G401 (cell line): ENCODE measurements around the gene TMEM167B. TPM values are rescaled to one million over a fixed set of nuclear protein-coding genes. Genes with fewer than 3 reads are reported as not detected.

ENCODE experiments used
- DNase-seq: peaks from one replicate; pipeline ENCODE4 v3.0.0-alpha.2; 2015; ENCODE audit warnings: low spot score
- in situ Hi-C: cut with HindIII; loops from 2 replicates; pipeline ENCODE4 v1.10.0; 2016; ENCODE audit warnings: low sequenced_read_pairs, mixed read lengths
- total RNA-seq: library from RNA; depleted of rRNA; stranded (reverse); fragments of >200 nt; shearing (Covaris generic); gene quantifications from 2 replicates; pipeline ENCODE4 v1.2.3, GENCODE V29; 2014

Gene TMEM167B
- total RNA-seq, 1 experiment from 2014 or later: 7.2 TPM

- DNase-seq: no peak
- in situ Hi-C loops: no loop called here
These were observed 11.3 kb upstream of the TMEM167B start for GRCh38 chr1:109079240-109079622.

GRCh38 chr1:109080441-109081082 is 10.0 kb upstream of the TMEM167B start:
- no peak for DNase-seq
- in situ Hi-C loops: no loop called here

DNA sequence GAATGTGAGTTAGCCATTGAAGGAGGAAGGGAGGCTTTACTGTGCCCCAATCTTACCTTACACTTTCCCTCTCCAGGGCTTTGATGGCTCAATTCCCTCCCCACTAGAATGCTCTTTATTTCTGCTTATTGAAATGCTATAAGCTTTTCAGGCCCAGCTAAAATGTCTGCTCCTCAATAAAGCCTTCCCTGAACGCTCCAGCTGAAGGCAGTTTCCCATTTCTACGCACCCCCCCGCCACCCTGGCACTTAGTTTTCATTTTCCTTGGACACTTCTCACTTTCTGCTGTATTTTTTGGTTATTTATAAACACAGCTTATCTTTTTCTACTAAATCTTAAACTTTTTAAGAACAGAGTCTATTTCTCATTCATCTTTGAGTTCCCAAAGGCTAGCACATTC is 7.1 kb upstream of the TMEM167B start:
- no peak for DNase-seq
- in situ Hi-C loops: no loop called here

GRCh38 chr1:109083923-109084322 is 6.6 kb upstream of the TMEM167B start:
- in situ Hi-C loops: no loop called here

DNA sequence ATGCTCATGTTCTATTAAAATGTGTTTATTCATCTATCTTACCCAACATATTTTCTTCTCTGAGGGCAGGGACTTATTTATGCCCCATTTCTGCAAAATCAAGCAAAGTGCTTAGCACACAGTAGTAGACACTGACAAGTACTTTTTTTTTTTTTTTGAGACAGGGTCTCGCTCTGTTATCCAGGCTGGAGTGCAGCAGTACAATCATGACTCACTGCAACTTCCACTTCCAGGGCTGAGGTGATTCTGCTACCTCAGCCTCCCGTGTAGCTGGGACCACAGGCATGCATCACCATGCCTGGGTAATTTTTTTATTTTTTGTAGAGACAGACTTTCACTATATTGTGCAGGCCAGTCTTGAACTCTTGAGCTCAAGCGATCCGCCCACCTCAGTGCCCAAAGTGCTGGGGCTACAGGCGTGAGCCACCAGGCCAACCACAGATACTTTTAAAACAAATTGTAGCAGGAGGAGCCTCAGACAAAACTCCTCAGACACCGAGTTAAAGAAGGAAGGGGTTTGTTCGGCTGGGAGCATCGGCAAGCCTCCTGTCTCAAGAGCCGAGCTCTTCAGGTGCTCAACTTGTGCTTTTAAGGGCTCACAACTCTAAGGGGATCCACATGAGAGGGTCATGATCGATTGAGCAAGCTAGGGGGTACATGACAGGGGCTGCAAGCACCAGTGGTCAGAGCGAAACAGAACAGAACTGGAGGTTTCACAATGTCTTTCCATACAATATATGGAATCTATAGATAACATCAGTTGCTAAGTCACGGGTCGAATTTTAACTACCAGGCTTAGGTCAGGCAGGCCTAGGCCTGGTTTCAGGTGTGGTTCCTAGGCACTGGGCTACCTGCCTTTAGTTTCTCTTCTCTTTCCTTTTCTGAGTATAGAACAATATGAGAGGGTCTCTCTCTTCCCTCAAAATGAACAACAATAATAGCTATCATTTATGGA is 5.7 kb upstream of the TMEM167B start:
- in situ Hi-C loops: no loop called here
- DNase-seq: no peak

More at GRCh38 chr1:109083923-109084322, 6.6 kb upstream of the TMEM167B start:
- DNase-seq: peak; percentile 24

GRCh38 chr1:109089242-109090015 is 1.1 kb upstream of the TMEM167B start:
- DNase-seq: peak; percentile 77
- in situ Hi-C loops: no loop called here

DNA sequence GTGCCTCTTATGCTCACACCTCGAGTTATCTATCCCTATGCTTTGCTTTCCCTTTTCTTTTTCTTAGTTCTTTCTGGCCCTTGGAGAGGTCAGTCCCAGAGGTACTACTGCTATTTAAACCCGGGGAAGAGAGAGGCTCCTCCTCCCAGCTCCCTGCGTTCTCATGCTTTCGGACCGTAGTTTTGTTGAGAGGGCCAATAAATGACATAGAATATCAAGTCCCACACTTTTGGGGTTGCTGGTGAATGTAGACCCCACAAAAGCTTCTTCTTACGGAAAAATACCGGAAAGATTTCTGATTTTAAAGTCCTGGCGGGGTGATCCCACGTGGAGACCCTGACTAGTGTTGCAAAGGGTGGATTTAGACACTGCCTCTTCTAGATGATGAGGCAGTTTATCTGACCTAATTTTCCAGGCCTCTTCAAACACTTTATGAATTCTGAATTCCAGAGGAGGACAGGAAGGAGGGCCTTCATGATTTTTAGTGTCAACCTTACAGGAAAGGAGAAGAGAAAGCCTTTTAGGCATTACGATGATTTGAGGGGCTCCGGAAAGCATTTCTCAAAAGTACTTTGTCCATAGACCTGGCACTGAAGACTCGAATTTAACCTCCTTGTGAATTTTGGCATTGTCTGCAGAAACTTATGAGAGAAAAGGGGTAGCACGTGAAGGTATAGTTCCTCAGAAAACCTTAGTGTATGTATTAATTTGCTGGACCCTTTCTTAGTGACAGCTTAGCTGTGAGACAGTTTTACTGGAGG is 694 bp downstream of the TMEM167B start:
- in situ Hi-C loops: no loop called here
- DNase-seq: no peak

DNA sequence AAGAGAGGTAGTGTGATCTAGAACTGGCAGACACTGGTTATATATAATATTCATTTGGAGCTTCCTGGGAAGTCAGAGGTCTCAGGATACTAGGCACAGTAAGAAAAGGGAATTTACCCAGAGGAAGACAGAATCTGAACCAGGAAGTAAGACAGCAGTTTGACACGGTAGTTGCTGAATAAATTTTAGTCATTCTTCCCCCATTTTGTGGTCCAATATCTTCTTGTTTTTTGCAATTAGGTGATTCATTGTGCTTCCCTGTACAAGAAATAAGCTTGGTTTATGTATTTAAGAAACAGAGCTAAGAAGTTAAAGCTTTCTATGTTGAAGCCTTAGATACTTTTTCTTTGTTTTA is 1.3 kb downstream of the TMEM167B start:
- no peak for DNase-seq
- in situ Hi-C loops: no loop called here

DNA sequence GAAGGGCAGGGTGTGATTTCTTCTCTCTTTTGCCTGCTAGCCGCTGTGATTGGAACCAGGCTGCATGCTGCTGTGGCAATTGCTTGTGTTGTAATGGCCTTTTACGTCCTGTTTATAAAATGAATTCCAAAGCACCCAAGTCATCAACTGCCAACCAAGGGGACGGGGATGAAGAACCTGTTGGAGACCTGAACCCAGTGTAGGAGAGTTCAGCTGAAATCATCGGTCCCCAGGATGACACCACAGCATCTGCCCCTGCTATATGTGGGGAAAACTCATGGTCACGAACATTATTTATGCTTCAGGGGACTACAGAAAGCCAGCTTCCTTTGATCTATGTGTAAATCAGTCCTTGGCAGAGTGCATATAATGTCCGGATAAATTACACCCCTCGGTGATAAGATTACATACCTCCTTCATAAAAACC is 3.8 kb downstream of the TMEM167B start:
- DNase-seq: no peak
- in situ Hi-C loops: no loop called here

GRCh38 chr1:109094871-109095270 is 4.3 kb downstream of the TMEM167B start:
- no peak for DNase-seq
- in situ Hi-C loops: no loop called here

DNA sequence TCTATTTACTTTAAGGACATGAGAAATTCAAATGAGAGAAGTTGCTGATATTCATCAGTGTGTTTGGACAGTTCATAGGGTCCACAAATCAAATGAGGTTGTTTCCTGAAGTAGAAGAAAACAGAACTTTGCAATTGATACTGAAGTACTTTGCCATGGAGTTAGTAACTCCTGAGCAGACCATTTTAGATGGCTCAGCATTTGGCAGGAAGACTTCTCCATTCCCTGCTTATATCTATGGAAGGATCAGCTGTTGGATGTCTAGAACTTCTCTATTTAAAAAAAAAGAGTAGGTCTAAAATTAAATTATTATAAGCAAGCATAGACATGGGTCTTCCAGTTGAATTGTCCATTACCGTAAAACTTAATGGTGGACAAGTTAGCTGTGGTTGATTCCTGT is 5.1 kb downstream of the TMEM167B start:
- in situ Hi-C loops: no loop called here
- DNase-seq: no peak

DNA sequence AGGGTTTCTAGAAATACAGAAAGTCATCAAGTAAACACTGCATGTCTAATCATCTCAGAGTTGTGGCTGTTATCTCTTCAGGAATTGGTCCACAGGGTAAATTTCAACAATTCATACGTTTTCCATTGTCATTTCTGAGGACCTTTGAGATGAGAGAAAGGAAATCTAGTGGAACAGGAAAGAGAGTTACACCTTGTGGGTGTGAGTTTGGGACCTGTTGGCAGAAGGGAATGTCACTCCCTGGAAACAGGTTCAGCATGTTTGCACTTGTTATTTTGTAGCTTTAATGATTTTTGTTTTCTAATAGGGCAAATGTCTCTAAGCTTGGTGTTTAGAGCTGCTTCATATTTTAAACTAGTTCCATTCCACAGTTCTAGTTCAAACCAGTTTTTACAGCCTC is 5.6 kb downstream of the TMEM167B start:
- in situ Hi-C loops: no loop called here
- no peak for DNase-seq

GRCh38 chr1:109099938-109100773 is 9.6 kb downstream of the TMEM167B start:
- in situ Hi-C loops: no loop called here
- DNase-seq: peak; percentile 97

GRCh38 chr1:109104364-109105151 is 14.0 kb downstream of the TMEM167B start:
- no peak for DNase-seq
- in situ Hi-C loops: no loop called here

DNA sequence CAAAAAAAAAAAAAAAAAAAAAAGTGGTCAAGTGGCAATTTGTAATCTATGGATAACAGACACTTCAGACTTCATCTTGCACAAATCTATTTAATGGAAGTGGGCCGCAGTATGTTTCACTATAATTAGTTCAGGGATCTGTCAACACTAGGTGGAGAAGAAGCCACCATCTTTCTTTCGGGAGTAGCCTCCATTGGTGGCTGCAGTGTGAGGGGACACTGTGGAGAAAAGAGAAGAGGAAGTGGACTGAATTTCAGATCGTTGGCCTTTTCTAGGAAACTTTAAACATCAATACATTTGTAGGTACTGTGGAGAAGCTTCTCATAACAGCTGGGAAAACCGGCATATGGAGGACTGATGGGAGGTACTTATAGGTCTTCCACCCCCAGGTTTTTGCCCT is 15.3 kb downstream of the TMEM167B start:
- no peak for DNase-seq
- in situ Hi-C loops: no loop called here

- no peak for DNase-seq
- in situ Hi-C loops: no loop called here
These were observed 17.2 kb downstream of the TMEM167B start for GRCh38 chr1:109107785-109108184.

DNA sequence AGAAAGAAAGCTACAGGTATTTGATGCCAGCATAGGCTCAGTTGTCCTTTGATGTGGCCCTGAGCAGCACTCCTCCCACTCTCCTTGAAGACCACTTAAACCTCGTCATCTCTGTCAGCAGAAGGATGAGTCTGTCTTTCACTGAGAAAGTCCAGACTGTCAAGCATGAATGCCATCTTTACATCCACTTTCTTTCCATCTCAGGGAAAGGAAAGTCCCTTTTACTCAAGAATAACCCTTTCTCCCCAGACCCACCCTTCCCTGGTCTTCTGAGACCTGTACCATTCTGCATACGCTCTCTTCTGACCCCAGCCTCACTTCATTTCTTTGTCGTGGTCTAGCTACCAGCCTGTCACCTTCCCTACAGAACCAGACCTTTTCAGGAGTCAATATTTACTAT is 19.3 kb downstream of the TMEM167B start:
- no peak for DNase-seq
- in situ Hi-C loops: no loop called here
